ENCODE results near the gene SLC35B1. TPM values are rescaled to one million over a fixed set of nuclear protein-coding genes. Genes with fewer than 3 reads are reported as not detected.

SLC35B1 gene
- total and polyA plus RNA-seq, 10 of the 15 experiments (the other 5 are each of a cell fraction or from before 2014, with no cell fraction given) = 40.0 to 113 (median 51.6) TPM

DNA sequence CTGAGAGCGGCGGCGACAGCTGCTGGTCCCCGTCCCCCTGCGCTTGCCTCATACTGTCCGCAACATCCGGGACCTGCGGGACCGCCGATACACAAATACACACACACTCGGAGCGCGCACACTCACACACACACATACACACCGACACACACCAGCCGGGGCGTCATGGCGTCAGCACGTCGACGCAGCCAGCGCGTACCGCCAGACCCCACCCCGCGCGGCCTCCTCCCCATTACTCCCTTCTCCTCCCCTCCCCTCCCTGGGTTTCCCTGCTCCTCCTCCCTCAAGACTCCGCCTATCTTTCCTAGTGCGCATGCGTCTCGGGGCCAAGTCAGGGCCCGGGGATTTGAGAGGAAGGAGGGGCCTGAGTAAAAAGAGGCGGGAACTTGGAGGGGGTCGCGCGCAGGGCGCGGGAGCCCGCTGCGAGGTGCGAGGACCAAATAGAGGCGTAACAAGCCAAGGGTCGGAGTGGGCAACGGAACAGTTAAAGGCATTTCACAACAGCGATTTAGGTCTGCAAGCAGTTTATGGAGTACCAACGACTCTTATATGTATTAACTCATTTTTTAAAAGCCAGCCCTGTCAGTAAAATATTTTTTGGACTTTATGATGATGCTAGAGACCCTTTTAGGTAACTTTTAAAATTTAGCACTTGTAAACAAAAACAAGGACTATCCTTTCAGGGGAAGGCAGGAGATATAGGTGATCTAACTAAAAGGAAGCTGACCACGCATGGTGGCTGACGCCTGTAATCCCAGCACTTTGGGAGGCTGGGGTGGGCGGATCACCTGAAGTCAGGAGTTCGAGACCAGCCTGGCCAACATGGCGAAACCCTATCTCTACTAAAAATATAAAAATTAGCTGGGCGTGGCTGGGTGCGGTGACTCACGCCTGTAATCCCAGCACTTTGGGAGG, 29.6 kb downstream of the SLC35B1 start, which contains the start of gene SPOP:
TSS of gene SPOP (minus strand) at position 165 of the 915 bp plus-strand sequence. CDS start 55,287 bp downstream, outside the sequence.
- intact Hi-C loops (cut with micrococcal nuclease; ENCODE audit: unreplicated experiment) = loop anchor here (5.0 kb wide), 1 partner anchor 41 kb away; no protein-coding TSS in a partner anchor
- Histone ChIP-seq H3K9me3 (replicated peaks; ENCODE audit: control insufficient read depth, insufficient read depth, low read length) (no peaks in the 10 kb centered on the region), H3K4me3 (peak within 1 kb of the TSS; percentile 80), H3K9ac (ENCODE audit: control insufficient read depth, insufficient read depth, low read length) (peak within 1 kb of the TSS; percentile 83), H3K27me3 (replicated peaks in 1 of 2; ENCODE audit: control insufficient read depth in 2 of 2, insufficient read depth in 2 of 2, low read length in 1 of 2) (no peaks in the 10 kb centered on the region; a peak in 1 of 4 replicates), H3K4me1 (ENCODE audit: control insufficient read depth, insufficient read depth, low read length) (peaks cover 4% of the 10 kb centered on the region; the same call in 1 of the 2 replicates), H3K4me2 (ENCODE audit: control insufficient read depth, insufficient read depth) (peak within 1 kb of the TSS; percentile 95), H3K79me2 (ENCODE audit: control insufficient read depth, insufficient read depth, low read length) (peaks cover 37% of the 10 kb centered on the region), H3K27ac (ENCODE audit: control insufficient read depth, insufficient read depth) (peak within 1 kb of the TSS; percentile 89), H3K36me3 (ENCODE audit: control insufficient read depth in 2 of 2, insufficient read depth in 2 of 2, low read length in 1 of 2) (no peaks in the 10 kb centered on the region), H2AFZ (ENCODE audit: control insufficient read depth, low read depth, low read length) (peak within 1 kb of the TSS; percentile 82), H4K20me1 (ENCODE audit: control insufficient read depth, insufficient read depth) (peaks cover 3% of the 10 kb centered on the region; the same call in 1 of the 2 replicates)
- BruUV-seq (replicated peaks) = no TSS peak
- SMC1A ChIA-PET (ENCODE audit: uncharacterized antibody, unreplicated experiment) = interaction anchor here (0.9 to 1.6 kb wide), 2 partner anchors 13 to 100 kb away, joined by 3 to 4 read pairs; no protein-coding TSS in a partner anchor
- peak; percentile 86 for ATAC-seq
- peak; percentile 96 for DNase-seq (ENCODE audit: low read depth, low spot score)
- RAD21 ChIA-PET (ENCODE audit: unreplicated experiment) = interaction anchor here (0.6 to 1.0 kb wide), 6 partner anchors 24 to 69 kb away, joined by 3 to 7 read pairs (median 4); no protein-coding TSS in a partner anchor
- CTCF ChIA-PET = interaction anchor here (0.6 to 2.4 kb wide), 6 partner anchors 18 to 320 kb away, joined by 3 to 13 read pairs (median 4); no protein-coding TSS in a partner anchor
- POLR2A ChIA-PET = interaction anchor here (0.8 to 1.5 kb wide), 2 partner anchors 8 to 30 kb away, joined by 4 to 7 read pairs; no protein-coding TSS in a partner anchor
- peak; percentile 94 for FAIRE-seq
- in situ Hi-C loops (cut with MboI) = no loop called here
- 38% methylated on average over 22 of the region's 53 CpGs for WGBS (ENCODE audit: insufficient coverage, insufficient replicate concordance, low lambda C conversion rate, missing lambda C conversion rate)
- TF ChIP-seq SRF (IDR thresholded peaks at IDR 0.05; ENCODE audit: low read depth in 2 of 2, low read length in 2 of 2) (no peak), STAT3 (IDR thresholded peaks at IDR 0.05; ENCODE audit: low read depth, low read length) (no peak), RAD51 (IDR thresholded peaks at IDR 0.05) (no peak), POLR2AphosphoS5 (IDR thresholded peaks at IDR 0.05; ENCODE audit: low read length) (peak; percentile 65; the same call in 1 of the 2 replicates), RFX5 (IDR thresholded peaks at IDR 0.05; ENCODE audit: low read depth, low read length) (no peak), ATF7 (IDR thresholded peaks at IDR 0.05; ENCODE audit: low read depth) (peak; percentile 87), IKZF2 (IDR thresholded peaks at IDR 0.05) (peak; percentile 44 to 69; a peak in 3 of 4 replicates), PAX5 (IDR thresholded peaks at IDR 0.05; ENCODE audit: borderline replicate concordance, low read depth, low read length) (no peak), MEF2A (IDR thresholded peaks at IDR 0.05; ENCODE audit: insufficient read depth, low read depth, low read length) (peak; percentile 48; the same call in 1 of the 2 replicates), JUND (IDR thresholded peaks at IDR 0.05; ENCODE audit: low read depth, low read length) (0 out of 2 replicates have a peak, but pooled peaks have one; percentile 20), FOS (IDR thresholded peaks at IDR 0.05; ENCODE audit: borderline replicate concordance, extremely low read depth, insufficient read length) (no peak), SREBF1 (IDR thresholded peaks at IDR 0.05; ENCODE audit: low read length) (no peak), MTA3 (IDR thresholded peaks at IDR 0.05; ENCODE audit: borderline replicate concordance, low read length) (no peak)
- TF ChIP-seq, protein P1, sequence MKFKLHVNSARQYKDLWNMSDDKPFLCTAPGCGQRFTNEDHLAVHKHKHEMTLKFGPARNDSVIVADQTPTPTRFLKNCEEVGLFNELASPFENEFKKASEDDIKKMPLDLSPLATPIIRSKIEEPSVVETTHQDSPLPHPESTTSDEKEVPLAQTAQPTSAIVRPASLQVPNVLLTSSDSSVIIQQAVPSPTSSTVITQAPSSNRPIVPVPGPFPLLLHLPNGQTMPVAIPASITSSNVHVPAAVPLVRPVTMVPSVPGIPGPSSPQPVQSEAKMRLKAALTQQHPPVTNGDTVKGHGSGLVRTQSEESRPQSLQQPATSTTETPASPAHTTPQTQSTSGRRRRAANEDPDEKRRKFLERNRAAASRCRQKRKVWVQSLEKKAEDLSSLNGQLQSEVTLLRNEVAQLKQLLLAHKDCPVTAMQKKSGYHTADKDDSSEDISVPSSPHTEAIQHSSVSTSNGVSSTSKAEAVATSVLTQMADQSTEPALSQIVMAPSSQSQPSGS (IDR thresholded peaks at IDR 0.05; ENCODE audit: low read length) = no peak
- TF ChIP-seq, protein P2, sequence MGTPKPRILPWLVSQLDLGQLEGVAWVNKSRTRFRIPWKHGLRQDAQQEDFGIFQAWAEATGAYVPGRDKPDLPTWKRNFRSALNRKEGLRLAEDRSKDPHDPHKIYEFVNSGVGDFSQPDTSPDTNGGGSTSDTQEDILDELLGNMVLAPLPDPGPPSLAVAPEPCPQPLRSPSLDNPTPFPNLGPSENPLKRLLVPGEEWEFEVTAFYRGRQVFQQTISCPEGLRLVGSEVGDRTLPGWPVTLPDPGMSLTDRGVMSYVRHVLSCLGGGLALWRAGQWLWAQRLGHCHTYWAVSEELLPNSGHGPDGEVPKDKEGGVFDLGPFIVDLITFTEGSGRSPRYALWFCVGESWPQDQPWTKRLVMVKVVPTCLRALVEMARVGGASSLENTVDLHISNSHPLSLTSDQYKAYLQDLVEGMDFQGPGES (IDR thresholded peaks at IDR 0.05) = no peak
- TF ChIP-seq, protein P3, sequence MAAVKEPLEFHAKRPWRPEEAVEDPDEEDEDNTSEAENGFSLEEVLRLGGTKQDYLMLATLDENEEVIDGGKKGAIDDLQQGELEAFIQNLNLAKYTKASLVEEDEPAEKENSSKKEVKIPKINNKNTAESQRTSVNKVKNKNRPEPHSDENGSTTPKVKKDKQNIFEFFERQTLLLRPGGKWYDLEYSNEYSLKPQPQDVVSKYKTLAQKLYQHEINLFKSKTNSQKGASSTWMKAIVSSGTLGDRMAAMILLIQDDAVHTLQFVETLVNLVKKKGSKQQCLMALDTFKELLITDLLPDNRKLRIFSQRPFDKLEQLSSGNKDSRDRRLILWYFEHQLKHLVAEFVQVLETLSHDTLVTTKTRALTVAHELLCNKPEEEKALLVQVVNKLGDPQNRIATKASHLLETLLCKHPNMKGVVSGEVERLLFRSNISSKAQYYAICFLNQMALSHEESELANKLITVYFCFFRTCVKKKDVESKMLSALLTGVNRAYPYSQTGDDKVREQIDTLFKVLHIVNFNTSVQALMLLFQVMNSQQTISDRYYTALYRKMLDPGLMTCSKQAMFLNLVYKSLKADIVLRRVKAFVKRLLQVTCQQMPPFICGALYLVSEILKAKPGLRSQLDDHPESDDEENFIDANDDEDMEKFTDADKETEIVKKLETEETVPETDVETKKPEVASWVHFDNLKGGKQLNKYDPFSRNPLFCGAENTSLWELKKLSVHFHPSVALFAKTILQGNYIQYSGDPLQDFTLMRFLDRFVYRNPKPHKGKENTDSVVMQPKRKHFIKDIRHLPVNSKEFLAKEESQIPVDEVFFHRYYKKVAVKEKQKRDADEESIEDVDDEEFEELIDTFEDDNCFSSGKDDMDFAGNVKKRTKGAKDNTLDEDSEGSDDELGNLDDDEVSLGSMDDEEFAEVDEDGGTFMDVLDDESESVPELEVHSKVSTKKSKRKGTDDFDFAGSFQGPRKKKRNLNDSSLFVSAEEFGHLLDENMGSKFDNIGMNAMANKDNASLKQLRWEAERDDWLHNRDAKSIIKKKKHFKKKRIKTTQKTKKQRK (IDR thresholded peaks at IDR 0.05; ENCODE audit: low read depth, low read length) = no peak
